HCT116 (cell line): ENCODE measurements around the gene KRCC1. TPM values are rescaled to one million over a fixed set of nuclear protein-coding genes. Genes with fewer than 3 reads are reported as not detected.

Source experiments
- ATAC-seq: fragments of 200-7000 bp; cut with Tn5 transposase; 2 replicates; pipeline ENCODE4 v1.9.1; 2020; ENCODE audit warnings: mild to moderate bottlenecking, moderate library complexity
- BruUV-seq: library from RNA; stranded (reverse); fragments of 400-500 nt; replicated peaks from 2 replicates; lab custom pipeline; 2021; lab: Mats Ljungman, UMichigan
- CTCF ChIA-PET: fragments of 300-600 bp; sonication (Branson Sonifier 250); formaldehyde crosslinking; loops from one replicate; lab custom pipeline; 2021; ENCODE audit warnings: antibody characterized with exemption; lab: Charles Lee
- POLR2A ChIA-PET: fragments of 300-600, 350-600 bp; sonication (Branson Sonifier 250); formaldehyde crosslinking; loops from one replicate; lab custom pipeline; 2021; ENCODE audit warnings: antibody characterized with exemption; lab: Charles Lee
- RAD21 ChIA-PET, 2 experiments: fragments of 300-600 bp; sonication (Branson Sonifier 250); formaldehyde crosslinking; loops; one replicate each; lab custom pipeline; 2023; ENCODE audit warnings: low total read pairs in 2 of 2; ENCODE audit not compliant: uncharacterized antibody in 2 of 2, unreplicated experiment in 2 of 2, low non-redundant PET in 1 of 2; lab: Charles Lee
- DNase-seq: peaks from one replicate; pipeline ENCODE4 v3.0.0-alpha.2; 2010; ENCODE audit warnings: low read depth, low spot score
- H2AFZ ChIP-seq: fragments of 200-600 bp; shearing (Covaris generic), sonication (generic); 2 replicates; pipeline ENCODE4 v1.6.1; 2017; ENCODE audit warnings: low read depth, mixed run types, mixed read lengths, antibody characterized with exemption, low read length; ENCODE audit not compliant: poor library complexity, severe bottlenecking
- H3K27ac ChIP-seq: 2 replicates; pipeline ENCODE4 v1.5.1; 2012; ENCODE audit warnings: low read depth, low read length
- H3K27me3 ChIP-seq: fragments of 200-600 bp; sonication (generic); 2 replicates; pipeline ENCODE4 v1.6.1; 2016; ENCODE audit warnings: mixed run types, low read length, mixed read lengths; ENCODE audit not compliant: insufficient read depth
- H3K36me3 ChIP-seq, 2 experiments: fragments of 200-500 bp in 1 of 2; fragments of 200-600 bp in 1 of 2; sonication (Bioruptor generic) in 1 of 2; sonication (generic) in 1 of 2; 2 replicates each; pipeline versions ENCODE4 v1.5.1 to v1.6.1; 2014 to 2016; ENCODE audit warnings: low read length in 2 of 2, inconsistent platforms in 1 of 2, mixed read lengths in 1 of 2, mixed run types in 1 of 2; ENCODE audit not compliant: insufficient read depth in 2 of 2, control insufficient read depth in 1 of 2
- H3K4me1 ChIP-seq, 2 experiments: fragments of 200-600 bp in 1 of 2; sonication (generic) in 1 of 2; 2 replicates each; pipeline versions ENCODE4 v1.5.1 to v1.6.1; 2012 to 2017; ENCODE audit warnings: low read length in 2 of 2, inconsistent platforms in 1 of 2, mild to moderate bottlenecking in 1 of 2, mixed read lengths in 1 of 2, mixed run types in 1 of 2, moderate library complexity in 1 of 2; ENCODE audit not compliant: insufficient read depth in 2 of 2, control insufficient read depth in 1 of 2
- H3K4me2 ChIP-seq: fragments of 200-600 bp; sonication (generic); 2 replicates; pipeline ENCODE4 v1.6.1; 2017; ENCODE audit warnings: mixed run types, low read length, mixed read lengths
- H3K4me3 ChIP-seq, 2 experiments: fragments of 200-600 bp in 1 of 2; sonication (generic) in 1 of 2; replicated peaks in 1 of 2; 2 replicates each; pipeline ENCODE4 v1.5.1; 2011 to 2016; ENCODE audit warnings: low read length in 2 of 2, control low read depth in 1 of 2, low read depth in 1 of 2, mild to moderate bottlenecking in 1 of 2, mixed read lengths in 1 of 2, mixed run types in 1 of 2
- H3K79me2 ChIP-seq: fragments of 200-600 bp; sonication (generic); 2 replicates; pipeline ENCODE4 v1.6.1; 2017; ENCODE audit warnings: mild to moderate bottlenecking, mixed run types, low read length, moderate library complexity, mixed read lengths; ENCODE audit not compliant: insufficient read depth
- H3K9ac ChIP-seq: fragments of 200-600 bp; sonication (generic); 2 replicates; pipeline ENCODE4 v1.6.1; 2016; ENCODE audit warnings: low read length, mixed read lengths
- H3K9me2 ChIP-seq: fragments of 200-600 bp; sonication (generic), shearing (Covaris generic); 2 replicates; pipeline ENCODE4 v1.6.1; 2017; ENCODE audit warnings: mixed run types, mild to moderate bottlenecking, moderate library complexity; ENCODE audit not compliant: insufficient read depth
- H3K9me3 ChIP-seq, 2 experiments: fragments of 200-500 bp in 1 of 2; fragments of 200-600 bp in 1 of 2; sonication (Bioruptor generic) in 1 of 2; sonication (generic) in 1 of 2; 2 replicates each; pipeline ENCODE4 v1.6.1; 2014 to 2017; ENCODE audit warnings: low read length in 2 of 2, mixed read lengths in 2 of 2, inconsistent platforms in 1 of 2, low read depth in 1 of 2, mild to moderate bottlenecking in 1 of 2, mixed run types in 1 of 2, moderate library complexity in 1 of 2; ENCODE audit not compliant: control insufficient read depth in 1 of 2, insufficient read depth in 1 of 2
- H4K20me1 ChIP-seq: fragments of 200-600 bp; sonication (generic), shearing (Covaris generic); 2 replicates; pipeline ENCODE4 v1.6.1; 2017; ENCODE audit warnings: mixed run types, mild to moderate bottlenecking, moderate library complexity; ENCODE audit not compliant: insufficient read depth
- ATF3 ChIP-seq: IDR thresholded peaks from 2 replicates; pipeline ENCODE4 v1.6.1; 2012
- CBX3 ChIP-seq: IDR thresholded peaks from 2 replicates; pipeline ENCODE4 v1.6.1; 2012; ENCODE audit warnings: low read depth
- CEBPB ChIP-seq: IDR thresholded peaks from 2 replicates; pipeline ENCODE4 v1.6.1; 2012; ENCODE audit warnings: low read depth
- EGR1 ChIP-seq: IDR thresholded peaks from 2 replicates; pipeline ENCODE4 v1.6.1; 2012; ENCODE audit warnings: low read depth
- EZH2 ChIP-seq: fragments of 200-600 bp; sonication (generic); IDR thresholded peaks from 2 replicates; pipeline ENCODE4 v1.6.1; 2017; ENCODE audit warnings: antibody characterized with exemption, mixed run types
- JUND ChIP-seq: IDR thresholded peaks from 2 replicates; pipeline ENCODE4 v1.6.1; 2012
- MAX ChIP-seq: IDR thresholded peaks from 2 replicates; pipeline ENCODE4 v1.6.1; 2012
- POLR2A ChIP-seq: IDR thresholded peaks from 2 replicates; pipeline ENCODE4 v1.7.0; 2011; ENCODE audit warnings: borderline replicate concordance; ENCODE audit not compliant: insufficient read depth, insufficient read length; ENCODE audit errors: extremely low read depth
- POLR2AphosphoS5 ChIP-seq: IDR thresholded peaks from 2 replicates; pipeline ENCODE4 v1.6.1; 2011; ENCODE audit warnings: mild to moderate bottlenecking, low read depth, low read length, moderate library complexity
- RAD21 ChIP-seq: IDR thresholded peaks from 2 replicates; pipeline ENCODE4 v1.6.1; 2012; ENCODE audit warnings: low read depth, mild to moderate bottlenecking
- SP1 ChIP-seq: IDR thresholded peaks from 2 replicates; pipeline ENCODE4 v1.6.1; 2012; ENCODE audit warnings: low read depth
- YY1 ChIP-seq: IDR thresholded peaks from 2 replicates; pipeline ENCODE4 v1.6.1; 2011; ENCODE audit warnings: low read length, low read depth, moderate library complexity, mild to moderate bottlenecking; ENCODE audit not compliant: insufficient replicate concordance; ENCODE audit errors: extremely low read depth
- ZBTB33 ChIP-seq: IDR thresholded peaks from 2 replicates; pipeline ENCODE4 v1.6.1; 2011; ENCODE audit warnings: mild to moderate bottlenecking, low read length, moderate library complexity; ENCODE audit not compliant: insufficient replicate concordance; ENCODE audit errors: extremely low read depth
- ZFX ChIP-seq: fragments of 450-650 bp; IDR thresholded peaks from 2 replicates; pipeline ENCODE4 v1.6.1; 2017
- intact Hi-C: fragments of 100-400 bp; cut with micrococcal nuclease; formaldehyde crosslinking; loops from 2 replicates; pipeline ENCODE4 v1.10.0; 2022
- total RNA-seq: library from RNA; stranded (reverse); gene quantifications from one replicate; pipeline ENCODE4 v1.2.1, GENCODE V29; 2021; ENCODE audit not compliant: unreplicated experiment

Gene KRCC1
- total RNA-seq, 1 experiment from 2014 or later = 5.8 TPM

- TF ChIP-seq YY1 (no peak), ATF3 (no peak)
Observed at GRCh38 chr2:88098558-88098900, 42.9 kb upstream of the KRCC1 start (continued).

GRCh38 chr2:88097891-88098557 lies 42.4 kb upstream of the KRCC1 start:
- BruUV-seq = no TSS peak
- Histone ChIP-seq H3K79me2 (no peaks in the 10 kb centered on the region), H2AFZ (no peak overlapping the region), H3K4me2 (no peak overlapping the region), H4K20me1 (no peaks in the 10 kb centered on the region), H3K36me3 (no peaks in the 10 kb centered on the region), H3K27ac (no peak overlapping the region), H3K4me3 (no peak overlapping the region), H3K9ac (no peak overlapping the region), H3K9me2 (no peaks in the 10 kb centered on the region), H3K4me1 (no peaks in the 10 kb centered on the region), H3K9me3 (no peaks in the 10 kb centered on the region), H3K27me3 (no peaks in the 10 kb centered on the region)
- ATAC-seq (no peak), DNase-seq (no peak)
- POLR2A ChIA-PET = interaction anchor here (1.2 kb wide), 1 partner anchor 82 kb away, joined by 4 read pairs; the partner anchor contains the start of gene RNU2-63P
- RAD21 ChIA-PET = no interaction called here
- CTCF ChIA-PET = interaction anchor here (1.1 kb wide), 1 partner anchor 38 kb away, joined by 3 read pairs; no protein-coding TSS in a partner anchor
- intact Hi-C loops = no loop called here
- TF ChIP-seq CBX3 = no peak
- TF ChIP-seq CEBPB = no peak
- no peak for TF ChIP-seq POLR2AphosphoS5
- TF ChIP-seq ZBTB33 = no peak
- no peak for TF ChIP-seq SP1
- TF ChIP-seq JUND = no peak
- TF ChIP-seq POLR2A = no peak
- TF ChIP-seq RAD21 = no peak
- no peak for TF ChIP-seq EGR1
- no peak for TF ChIP-seq MAX
- TF ChIP-seq EZH2 = no peak
- TF ChIP-seq ZFX = no peak
